Neural cell (in vitro differentiated cells): ENCODE data around the gene AK5. TPM values are rescaled to one million over a fixed set of nuclear protein-coding genes. Genes with fewer than 3 reads are reported as not detected.

Source experiments
- H2AFZ ChIP-seq: fragments of 200-600, 300-800 bp; sonication (generic), shearing (Covaris generic); 2 replicates; pipeline ENCODE4 v1.6.0; 2014; ENCODE audit warnings: low read depth, mild to moderate bottlenecking, antibody characterized with exemption, low read length, moderate library complexity
- H3F3A ChIP-seq: fragments of 200-600 bp; shearing (Covaris generic); 2 replicates; pipeline ENCODE4 v1.6.1; 2016; ENCODE audit warnings: mild to moderate bottlenecking, moderate library complexity, mixed read lengths, antibody characterized with exemption, low read length; ENCODE audit not compliant: insufficient read depth, poor library complexity, severe bottlenecking
- H3K27ac ChIP-seq: fragments of 200-600, 300-800 bp; sonication (generic), shearing (Covaris generic); 2 replicates; pipeline ENCODE4 v1.5.1; 2014; ENCODE audit warnings: mild to moderate bottlenecking, low read length, moderate library complexity
- H3K27me3 ChIP-seq: fragments of 300-800, 200-600 bp; sonication (generic), shearing (Covaris generic); 2 replicates; pipeline ENCODE4 v1.6.0; 2014; ENCODE audit warnings: mild to moderate bottlenecking, low read depth, low read length, moderate library complexity; ENCODE audit not compliant: insufficient read depth
- H3K36me3 ChIP-seq: fragments of 300-800, 200-600 bp; sonication (generic), shearing (Covaris generic); 2 replicates; pipeline ENCODE4 v1.5.1; 2014; ENCODE audit warnings: mild to moderate bottlenecking, antibody characterized with exemption, low read length, moderate library complexity; ENCODE audit not compliant: insufficient read depth
- H3K4me2 ChIP-seq: fragments of 300-800, 200-600 bp; sonication (generic), shearing (Covaris generic); 2 replicates; pipeline ENCODE4 v1.6.0; 2014; ENCODE audit warnings: mild to moderate bottlenecking, low read length
- H3K4me3 ChIP-seq: fragments of 300-800, 200-600 bp; sonication (generic), shearing (Covaris generic); 2 replicates; pipeline ENCODE4 v1.5.1; 2014; ENCODE audit warnings: mild to moderate bottlenecking, low read length, moderate library complexity
- H3K79me2 ChIP-seq: fragments of 200-600 bp; shearing (Covaris generic); replicated peaks from 2 replicates; pipeline ENCODE4 v1.6.0; 2014; ENCODE audit warnings: mild to moderate bottlenecking, low read length, moderate library complexity; ENCODE audit not compliant: insufficient read depth
- H3K9ac ChIP-seq: fragments of 300-800, 200-600 bp; sonication (generic), shearing (Covaris generic); 2 replicates; pipeline ENCODE4 v1.6.1; 2016; ENCODE audit warnings: mild to moderate bottlenecking, low read length, mixed read lengths
- H3K9me2 ChIP-seq: fragments of 200-600 bp; shearing (Covaris generic); 2 replicates; pipeline ENCODE4 v1.6.1; 2016; ENCODE audit warnings: mild to moderate bottlenecking, low read length, mixed read lengths; ENCODE audit not compliant: insufficient read depth
- H3K9me3 ChIP-seq: fragments of 200-600, 300-800 bp; sonication (generic), shearing (Covaris generic); 2 replicates; pipeline ENCODE4 v1.6.1; 2016; ENCODE audit warnings: mild to moderate bottlenecking, mixed run types, low read length, moderate library complexity, mixed read lengths
- H4K20me1 ChIP-seq: fragments of 200-600 bp; shearing (Covaris generic); 2 replicates; pipeline ENCODE4 v1.6.1; 2016; ENCODE audit warnings: mild to moderate bottlenecking, mixed run types; ENCODE audit not compliant: insufficient read depth
- CTCF ChIP-seq: fragments of 450-650 bp; IDR thresholded peaks from 2 replicates; pipeline ENCODE4 v1.5.1; 2014; ENCODE audit warnings: antibody characterized with exemption, mild to moderate bottlenecking, moderate library complexity; ENCODE audit not compliant: poor library complexity, severe bottlenecking
- EP300 ChIP-seq: fragments of 450-650 bp; conservative IDR thresholded peaks from 2 replicates; pipeline ENCODE4 v1.6.1; 2014; ENCODE audit warnings: antibody characterized with exemption, mild to moderate bottlenecking, moderate library complexity; ENCODE audit not compliant: poor library complexity, severe bottlenecking
- EZH2 ChIP-seq: fragments of 200-600, 300-800 bp; shearing (Covaris generic), sonication (generic); IDR thresholded peaks from 2 replicates; pipeline ENCODE4 v1.6.1; 2014; ENCODE audit warnings: antibody characterized with exemption, low read length, borderline replicate concordance, mild to moderate bottlenecking; ENCODE audit not compliant: insufficient read depth, poor library complexity, severe bottlenecking
- MXI1 ChIP-seq: fragments of 450-650 bp; conservative IDR thresholded peaks from 2 replicates; pipeline ENCODE4 v1.6.1; 2014; ENCODE audit warnings: antibody characterized with exemption, mild to moderate bottlenecking; ENCODE audit not compliant: poor library complexity, severe bottlenecking
- POLR2AphosphoS5 ChIP-seq: IDR thresholded peaks from 2 replicates; pipeline ENCODE4 v1.6.1; 2012
- RAD21 ChIP-seq: fragments of 450-650 bp; conservative IDR thresholded peaks from 2 replicates; pipeline ENCODE4 v1.6.1; 2014; ENCODE audit warnings: antibody characterized with exemption, mild to moderate bottlenecking, moderate library complexity
- REST ChIP-seq: IDR thresholded peaks from 2 replicates; pipeline ENCODE4 v1.6.1; 2012; ENCODE audit warnings: borderline replicate concordance
- SMC3 ChIP-seq: fragments of 450-650 bp; conservative IDR thresholded peaks from 2 replicates; pipeline ENCODE4 v1.6.1; 2014; ENCODE audit warnings: antibody characterized with exemption, mild to moderate bottlenecking, moderate library complexity; ENCODE audit not compliant: poor library complexity
- TAF1 ChIP-seq: IDR thresholded peaks from 2 replicates; pipeline ENCODE4 v1.6.1; 2012; ENCODE audit warnings: low read depth
- polyA plus RNA-seq: library from polyadenylated mRNA; depleted of rRNA; stranded (reverse); fragments of >200 nt; gene quantifications from 2 replicates; pipeline ENCODE4 v1.2.3, GENCODE V29; 2014

AK5 gene
- polyA plus RNA-seq, 1 donor from 2014 or later: 7.1 TPM

DNA sequence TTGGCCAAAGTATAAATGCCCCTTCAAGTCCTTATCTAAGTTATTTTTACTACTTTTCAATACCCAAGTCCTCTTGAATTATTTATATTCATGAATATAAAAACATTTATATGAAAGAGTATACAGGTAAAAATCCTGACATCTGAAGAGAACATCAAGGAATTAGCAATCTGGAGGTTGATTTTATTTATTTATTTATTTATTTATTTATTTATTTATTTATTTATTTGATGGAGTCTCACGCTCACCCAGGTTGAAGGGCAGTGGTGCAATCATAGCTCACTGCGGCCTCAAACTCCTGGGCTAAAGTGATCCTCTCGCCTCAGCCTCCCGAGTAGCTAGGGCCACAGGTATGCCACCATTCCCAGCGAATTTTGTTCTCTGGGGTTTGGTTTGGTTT, 307.4 kb downstream of the AK5 start:
- no peak for TF ChIP-seq CTCF
- no peak for TF ChIP-seq MXI1
- TF ChIP-seq EP300: no peak
- TF ChIP-seq REST: no peak
- TF ChIP-seq RAD21: no peak
- no peak for TF ChIP-seq SMC3
- no peak for TF ChIP-seq TAF1
- no peak for TF ChIP-seq EZH2
- no peak for TF ChIP-seq POLR2AphosphoS5
- no peaks in the 10 kb centered on the region for H3K9me2 ChIP-seq
- H3K4me3 ChIP-seq: no peak overlapping the region
- H3K27me3 ChIP-seq: no peaks in the 10 kb centered on the region
- no peaks in the 10 kb centered on the region for H3K79me2 ChIP-seq
- H3K9me3 ChIP-seq: no peaks in the 10 kb centered on the region
- no peak overlapping the region for H3K9ac ChIP-seq
- no peak overlapping the region for H3K4me2 ChIP-seq
- H3F3A ChIP-seq: no peaks in the 10 kb centered on the region
- H3K27ac ChIP-seq: no peak overlapping the region
- H3K36me3 ChIP-seq: no peaks in the 10 kb centered on the region
- no peak overlapping the region for H2AFZ ChIP-seq
- no peaks in the 10 kb centered on the region for H4K20me1 ChIP-seq

GRCh38 chr1:77590651-77591050, 308.8 kb downstream of the AK5 start:
- Histone ChIP-seq H3K9me3 (no peaks in the 10 kb centered on the region), H3K4me2 (no peak overlapping the region), H3K36me3 (no peaks in the 10 kb centered on the region), H3K27me3 (no peaks in the 10 kb centered on the region), H4K20me1 (no peaks in the 10 kb centered on the region), H3K9ac (no peak overlapping the region), H3K27ac (no peak overlapping the region), H3K4me3 (no peak overlapping the region), H2AFZ (no peak overlapping the region), H3K79me2 (peaks cover 3% of the 10 kb centered on the region), H3K9me2 (no peaks in the 10 kb centered on the region), H3F3A (no peaks in the 10 kb centered on the region)
- no peak for TF ChIP-seq MXI1
- no peak for TF ChIP-seq TAF1
- TF ChIP-seq SMC3: no peak
- TF ChIP-seq CTCF: no peak
- TF ChIP-seq REST: no peak
- TF ChIP-seq POLR2AphosphoS5: no peak
- TF ChIP-seq EZH2: no peak
- TF ChIP-seq EP300: no peak
- no peak for TF ChIP-seq RAD21
